ENCODE measurements around the gene KIAA1549. TPM values are rescaled to one million over a fixed set of nuclear protein-coding genes. Genes with fewer than 3 reads are reported as not detected.

KIAA1549 gene
- total and polyA plus RNA-seq, 10 of the 15 experiments (the other 5 are each of a cell fraction or from before 2014, with no cell fraction given): 0.02 to 0.82 (median 0.22) TPM

DNA sequence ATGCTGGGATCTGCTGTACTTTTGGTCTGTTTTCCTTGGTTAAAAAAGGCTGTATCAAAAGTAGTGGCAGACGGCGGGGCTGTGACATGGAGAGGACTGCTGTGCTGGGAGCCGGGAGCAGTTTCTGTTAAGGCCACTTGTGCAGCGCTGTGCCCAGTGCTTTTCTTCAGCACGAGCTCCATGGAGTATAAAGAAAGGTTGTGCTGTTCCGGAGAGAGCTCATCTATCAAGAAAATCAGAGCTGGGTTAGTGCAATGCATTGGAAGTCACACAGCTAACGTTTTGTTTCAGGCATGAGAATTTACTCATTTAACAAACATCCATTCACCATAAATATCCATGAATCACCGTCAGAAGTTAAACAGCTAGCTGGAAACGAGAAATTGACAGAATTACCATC lies 62.0 kb downstream of the KIAA1549 start:
- H3K4me3 ChIP-seq: no peak overlapping the region
- H4K20me1 ChIP-seq (ENCODE audit: control insufficient read depth, insufficient read depth): no peaks in the 10 kb centered on the region
- no peak for ATAC-seq
- TF ChIP-seq NRF1 (conservative IDR thresholded peaks at IDR 0.05; ENCODE audit: low read depth, low read length) (no peak), TCF7 (IDR thresholded peaks at IDR 0.05; ENCODE audit: borderline replicate concordance) (no peak), BHLHE40 (IDR thresholded peaks at IDR 0.05; ENCODE audit: borderline replicate concordance in 1 of 2, low read depth in 2 of 2, low read length in 1 of 2) (no peak), SMAD1 (IDR thresholded peaks at IDR 0.05; ENCODE audit: low read depth, partially characterized antibody) (no peak), TBL1XR1 (IDR thresholded peaks at IDR 0.05; ENCODE audit: low read depth, low read length) (no peak), CBFB (IDR thresholded peaks at IDR 0.05; ENCODE audit: low read depth) (no peak), ATF7 (IDR thresholded peaks at IDR 0.05; ENCODE audit: low read depth) (no peak), FOS (IDR thresholded peaks at IDR 0.05; ENCODE audit: borderline replicate concordance, extremely low read depth, insufficient read length) (no peak)
- TF ChIP-seq, protein P1, sequence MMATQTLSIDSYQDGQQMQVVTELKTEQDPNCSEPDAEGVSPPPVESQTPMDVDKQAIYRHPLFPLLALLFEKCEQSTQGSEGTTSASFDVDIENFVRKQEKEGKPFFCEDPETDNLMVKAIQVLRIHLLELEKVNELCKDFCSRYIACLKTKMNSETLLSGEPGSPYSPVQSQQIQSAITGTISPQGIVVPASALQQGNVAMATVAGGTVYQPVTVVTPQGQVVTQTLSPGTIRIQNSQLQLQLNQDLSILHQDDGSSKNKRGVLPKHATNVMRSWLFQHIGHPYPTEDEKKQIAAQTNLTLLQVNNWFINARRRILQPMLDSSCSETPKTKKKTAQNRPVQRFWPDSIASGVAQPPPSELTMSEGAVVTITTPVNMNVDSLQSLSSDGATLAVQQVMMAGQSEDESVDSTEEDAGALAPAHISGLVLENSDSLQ (IDR thresholded peaks at IDR 0.05): no peak
- TF ChIP-seq, protein P2, sequence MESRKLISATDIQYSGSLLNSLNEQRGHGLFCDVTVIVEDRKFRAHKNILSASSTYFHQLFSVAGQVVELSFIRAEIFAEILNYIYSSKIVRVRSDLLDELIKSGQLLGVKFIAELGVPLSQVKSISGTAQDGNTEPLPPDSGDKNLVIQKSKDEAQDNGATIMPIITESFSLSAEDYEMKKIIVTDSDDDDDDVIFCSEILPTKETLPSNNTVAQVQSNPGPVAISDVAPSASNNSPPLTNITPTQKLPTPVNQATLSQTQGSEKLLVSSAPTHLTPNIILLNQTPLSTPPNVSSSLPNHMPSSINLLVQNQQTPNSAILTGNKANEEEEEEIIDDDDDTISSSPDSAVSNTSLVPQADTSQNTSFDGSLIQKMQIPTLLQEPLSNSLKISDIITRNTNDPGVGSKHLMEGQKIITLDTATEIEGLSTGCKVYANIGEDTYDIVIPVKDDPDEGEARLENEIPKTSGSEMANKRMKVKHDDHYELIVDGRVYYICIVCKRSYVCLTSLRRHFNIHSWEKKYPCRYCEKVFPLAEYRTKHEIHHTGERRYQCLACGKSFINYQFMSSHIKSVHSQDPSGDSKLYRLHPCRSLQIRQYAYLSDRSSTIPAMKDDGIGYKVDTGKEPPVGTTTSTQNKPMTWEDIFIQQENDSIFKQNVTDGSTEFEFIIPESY (IDR thresholded peaks at IDR 0.05): no peak
- intact Hi-C loops (cut with micrococcal nuclease; ENCODE audit: unreplicated experiment): no loop called here
- no peaks in the 10 kb centered on the region for H3K4me1 ChIP-seq (ENCODE audit: control insufficient read depth, insufficient read depth, low read length)
- peaks cover 0 to 3% of the 10 kb centered on the region in 2 experiments; a peak in 2 of 4 replicates for H3K27me3 ChIP-seq (replicated peaks in 1 of 2; ENCODE audit: control insufficient read depth in 2 of 2, insufficient read depth in 2 of 2, low read length in 1 of 2)
- H3K9ac ChIP-seq (ENCODE audit: control insufficient read depth, insufficient read depth, low read length): no peak overlapping the region
- ChIA-PET CTCF (interaction anchor here (1.1 kb wide), 1 partner anchor 33 kb away, joined by 4 read pairs; no protein-coding TSS in a partner anchor), SMC1A (ENCODE audit: uncharacterized antibody, unreplicated experiment) (interaction anchor here (1.2 kb wide), 1 partner anchor 33 kb away, joined by 5 read pairs; no protein-coding TSS in a partner anchor), RAD21 (ENCODE audit: unreplicated experiment) (no interaction called here), POLR2A (no interaction called here)
- DNase-seq (ENCODE audit: low read depth, low spot score): no peak
- H3K36me3 ChIP-seq (ENCODE audit: control insufficient read depth in 2 of 2, insufficient read depth in 2 of 2, low read length in 1 of 2): no peaks in the 10 kb centered on the region
- FAIRE-seq: no peak
- no peak overlapping the region for H3K4me2 ChIP-seq (ENCODE audit: control insufficient read depth, insufficient read depth)
- no peaks in the 10 kb centered on the region for H3K79me2 ChIP-seq (ENCODE audit: control insufficient read depth, insufficient read depth, low read length)
- BruUV-seq (replicated peaks): no TSS peak
- in situ Hi-C loops (cut with MboI): no loop called here
- H3K27ac ChIP-seq (ENCODE audit: control insufficient read depth, insufficient read depth): no peak overlapping the region
- no peak overlapping the region for H2AFZ ChIP-seq (ENCODE audit: control insufficient read depth, low read depth, low read length)
- WGBS (ENCODE audit: insufficient coverage, insufficient replicate concordance, low lambda C conversion rate, missing lambda C conversion rate): 67% methylated on average over 9 of the region's 9 CpGs
- no peaks in the 10 kb centered on the region for H3K9me3 ChIP-seq (replicated peaks; ENCODE audit: control insufficient read depth, insufficient read depth, low read length)
